HG02981 (cell line): ENCODE measurements around the gene NUTM2A.
"Not testable (repeated sequence)": the region's sequence is repeated elsewhere in the genome, so short reads cannot be mapped to it uniquely, and the experiment has no call there.

Source experiments
- ATAC-seq: cut with Tn5 transposase; IDR thresholded peaks from one replicate; pipeline ENCODE4 v1.9.1; 2021; ENCODE audit warnings: mild to moderate bottlenecking, moderate library complexity; ENCODE audit not compliant: unreplicated experiment

The NUTM2A gene, protein sequence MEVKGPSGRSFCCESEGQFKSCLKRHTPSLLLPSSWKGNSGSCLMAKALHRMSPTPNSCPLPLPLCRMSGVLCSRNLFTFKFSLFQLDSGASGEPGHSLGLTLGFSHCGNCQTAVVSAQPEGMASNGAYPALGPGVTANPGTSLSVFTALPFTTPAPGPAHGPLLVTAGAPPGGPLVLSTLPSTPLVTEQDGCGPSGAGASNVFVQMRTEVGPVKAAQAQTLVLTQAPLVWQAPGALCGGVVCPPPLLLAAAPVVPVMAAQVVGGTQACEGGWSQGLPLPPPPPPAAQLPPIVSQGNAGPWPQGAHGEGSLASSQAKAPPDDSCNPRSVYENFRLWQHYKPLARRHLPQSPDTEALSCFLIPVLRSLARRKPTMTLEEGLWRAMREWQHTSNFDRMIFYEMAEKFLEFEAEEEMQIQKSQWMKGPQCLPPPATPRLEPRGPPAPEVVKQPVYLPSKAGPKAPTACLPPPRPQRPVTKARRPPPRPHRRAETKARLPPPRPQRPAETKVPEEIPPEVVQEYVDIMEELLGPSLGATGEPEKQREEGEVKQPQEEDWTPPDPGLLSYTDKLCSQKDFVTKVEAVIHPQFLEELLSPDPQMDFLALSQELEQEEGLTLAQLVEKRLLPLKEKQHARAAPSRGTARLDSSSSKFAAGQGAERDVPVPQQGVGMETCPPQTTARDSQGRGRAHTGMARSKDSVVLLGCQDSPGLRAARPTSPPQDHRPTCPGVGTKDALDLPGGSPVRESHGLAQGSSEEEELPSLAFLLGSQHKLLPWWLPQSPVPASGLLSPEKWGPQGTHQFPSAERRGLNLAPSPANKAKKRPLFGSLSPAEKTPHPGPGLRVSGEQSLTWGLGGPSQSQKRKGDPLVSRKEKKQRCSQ

DNA sequence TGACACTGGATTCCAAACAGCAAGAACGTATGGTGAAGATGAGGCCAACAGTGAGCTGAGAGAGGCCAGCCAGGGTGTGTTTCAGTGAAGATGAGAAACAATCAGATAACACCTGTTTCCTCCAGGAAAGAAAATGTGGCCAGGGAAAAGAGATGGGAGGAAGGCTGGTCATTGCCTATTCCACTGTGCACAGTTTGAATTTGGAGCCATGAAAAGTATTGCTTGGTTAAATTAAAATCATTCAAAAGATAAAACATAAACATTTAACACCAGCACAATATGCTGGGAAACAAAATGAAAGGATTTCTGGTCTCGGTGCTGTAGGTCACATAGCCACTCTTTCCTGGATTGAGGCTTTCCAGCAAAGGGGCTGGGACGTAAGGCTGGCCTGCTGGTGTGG is at the start of gene NUTM2A:
Gene NUTM2A, plus strand, starts transcription at position 301 of the 400 bp plus-strand sequence. CDS start 383 bp downstream, outside the sequence.
- not testable (repeated sequence) for ATAC-seq

DNA sequence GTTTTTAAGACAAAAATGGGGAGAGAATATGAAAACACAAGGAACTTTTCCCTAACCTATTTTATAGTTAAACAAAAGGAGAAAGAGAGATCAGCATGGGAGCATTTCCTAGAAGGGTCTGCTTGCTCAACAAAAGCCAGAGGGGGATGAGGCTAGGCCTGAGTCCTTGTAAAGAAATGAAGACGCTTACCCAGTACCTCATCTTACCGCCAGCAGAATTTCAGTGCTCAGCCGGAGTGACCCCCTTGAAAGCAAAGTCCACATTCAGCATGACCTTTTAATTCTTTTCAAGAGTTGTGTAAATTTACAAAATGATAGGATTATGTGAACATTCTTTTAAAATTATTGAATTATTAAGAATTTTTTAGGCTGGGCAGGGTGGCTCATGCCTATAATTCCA is 47.7 kb upstream of the NUTM2A start:
- ATAC-seq = not testable (repeated sequence)

DNA sequence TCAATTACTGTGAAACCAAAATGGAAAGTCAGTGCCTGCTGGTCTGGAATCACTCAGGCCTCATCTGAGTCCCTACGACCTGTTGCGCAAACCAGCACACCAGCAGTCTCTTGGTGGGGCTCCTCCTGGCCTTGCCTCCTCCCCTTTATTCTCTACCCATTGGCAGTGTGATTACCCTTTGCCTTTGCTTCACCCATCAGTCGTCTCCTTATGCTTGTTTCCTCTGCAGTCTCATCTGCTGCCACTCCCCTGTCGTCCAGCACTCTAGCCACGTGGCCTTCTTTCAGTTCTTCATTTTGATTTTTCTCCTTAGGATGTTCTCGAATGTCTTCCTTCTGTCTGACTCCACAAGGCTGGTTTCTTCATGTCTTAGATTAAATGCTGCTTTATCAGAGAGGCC is 40.8 kb upstream of the NUTM2A start:
- not testable (repeated sequence) for ATAC-seq

DNA sequence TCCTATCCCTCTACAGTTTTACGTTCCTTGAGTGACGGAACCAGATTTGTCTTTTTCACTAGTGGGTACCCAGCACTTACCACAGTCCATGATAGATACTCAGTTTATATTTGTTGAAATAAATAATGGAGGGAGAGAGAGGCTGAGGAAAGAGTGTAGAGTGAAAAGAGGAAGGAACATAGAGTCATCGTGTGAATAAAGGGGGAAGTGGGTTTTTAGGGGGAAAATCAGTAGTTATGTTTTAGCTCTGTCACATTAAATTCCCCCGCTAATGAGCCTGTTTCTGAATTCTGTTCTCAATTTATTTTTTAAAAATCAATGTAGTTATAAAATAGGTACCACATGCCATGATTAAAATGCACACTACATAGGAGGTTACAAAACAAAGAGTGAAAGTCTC is 39.2 kb upstream of the NUTM2A start:
- not testable (repeated sequence) for ATAC-seq

DNA sequence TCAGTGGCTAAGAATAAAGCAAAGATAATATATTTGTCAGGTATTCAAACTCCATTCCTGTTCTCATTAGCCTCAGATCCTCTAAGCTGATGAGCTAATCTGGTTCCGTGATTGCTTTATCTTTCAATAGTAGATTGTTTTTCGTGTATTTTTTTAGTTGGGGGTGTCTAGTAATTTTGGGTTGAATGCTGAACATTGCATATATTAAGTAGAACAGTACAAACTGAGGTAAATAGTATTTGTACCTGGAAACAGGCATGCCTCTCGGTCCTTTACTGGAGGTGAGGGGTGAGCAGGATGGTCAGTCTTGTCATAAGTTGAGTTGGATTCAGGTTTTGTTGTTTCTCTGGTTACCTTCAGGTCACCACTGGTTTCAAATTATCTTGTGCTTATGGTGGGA is 37.7 kb upstream of the NUTM2A start:
- not testable (repeated sequence) for ATAC-seq

DNA sequence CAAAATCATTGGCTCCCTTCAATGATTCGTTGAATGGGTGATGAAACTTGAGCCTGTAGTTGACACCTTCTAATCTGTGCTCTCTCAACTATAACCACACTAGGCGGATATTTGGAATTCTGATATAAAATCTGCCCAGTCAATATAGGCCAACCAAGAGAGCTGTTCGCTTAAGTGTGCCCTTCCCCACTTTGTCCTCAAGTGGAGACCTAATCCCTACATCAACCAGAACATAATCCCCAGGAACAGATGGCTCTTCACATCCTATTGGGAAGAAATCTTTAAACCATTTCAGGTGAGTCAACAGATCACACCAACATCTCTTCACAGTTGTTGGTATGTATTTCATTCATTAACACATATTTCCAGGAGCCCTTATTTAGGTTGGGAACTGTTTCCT is 33.4 kb upstream of the NUTM2A start:
- not testable (repeated sequence) for ATAC-seq

DNA sequence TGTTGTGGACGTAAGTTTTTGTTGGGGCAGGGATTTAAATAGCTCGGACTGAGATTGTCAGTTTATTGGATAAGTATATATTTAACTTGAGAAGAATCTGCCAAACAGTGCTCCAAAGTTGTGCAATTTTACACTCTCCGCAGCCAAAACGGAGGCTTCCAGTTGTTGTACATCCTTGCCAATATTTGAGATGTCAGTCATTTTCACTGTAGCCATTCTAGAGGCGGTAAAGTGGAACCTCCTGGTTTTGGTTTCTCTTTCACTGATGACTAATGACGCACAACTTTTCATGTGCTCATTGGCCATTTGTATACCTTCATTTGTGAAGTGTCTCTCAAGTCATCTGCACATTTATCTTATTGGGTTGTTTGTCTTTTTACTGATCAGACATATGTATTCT is 24.3 kb upstream of the NUTM2A start:
- peak; percentile 45 for ATAC-seq

DNA sequence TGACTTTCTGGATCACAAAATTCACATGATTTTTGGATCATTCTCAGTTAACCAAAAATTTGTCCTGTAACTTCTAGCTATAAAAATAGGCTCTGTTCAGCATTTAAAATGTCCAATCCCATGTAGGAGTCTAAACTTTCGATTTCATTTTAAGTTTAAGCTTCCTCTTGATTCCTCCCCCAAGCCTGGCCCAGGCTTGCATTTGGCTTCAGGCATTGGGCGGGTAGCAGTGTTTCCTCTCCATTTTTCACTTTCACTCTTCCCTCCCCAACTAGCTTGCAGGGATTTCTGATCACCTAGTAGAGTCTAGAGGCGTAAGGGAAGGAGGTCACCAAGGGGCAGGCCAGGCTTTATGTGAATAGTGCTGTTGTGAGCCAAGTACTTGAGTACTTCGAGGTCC is 20.4 kb upstream of the NUTM2A start:
- ATAC-seq = not testable (repeated sequence)

DNA sequence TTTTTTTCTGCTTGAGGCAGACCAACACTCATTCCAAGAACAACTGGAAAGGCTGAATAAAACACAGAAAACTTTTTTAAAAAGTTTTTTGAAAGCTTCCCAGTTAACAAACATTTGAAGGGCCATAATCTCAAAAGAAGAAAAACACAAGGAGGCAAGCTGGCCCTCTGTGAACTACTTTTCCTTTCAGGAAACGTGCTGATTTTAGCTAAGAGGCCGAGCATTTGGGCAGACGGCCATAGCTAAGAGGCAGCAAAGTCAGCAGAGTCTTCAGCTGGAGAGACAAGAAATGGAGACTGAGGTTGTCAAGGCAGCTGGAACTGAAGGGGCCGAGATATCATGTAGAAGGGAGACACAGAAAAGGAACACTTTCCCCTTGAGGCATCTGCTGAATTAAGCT is 18.3 kb upstream of the NUTM2A start:
- ATAC-seq = not testable (repeated sequence)

DNA sequence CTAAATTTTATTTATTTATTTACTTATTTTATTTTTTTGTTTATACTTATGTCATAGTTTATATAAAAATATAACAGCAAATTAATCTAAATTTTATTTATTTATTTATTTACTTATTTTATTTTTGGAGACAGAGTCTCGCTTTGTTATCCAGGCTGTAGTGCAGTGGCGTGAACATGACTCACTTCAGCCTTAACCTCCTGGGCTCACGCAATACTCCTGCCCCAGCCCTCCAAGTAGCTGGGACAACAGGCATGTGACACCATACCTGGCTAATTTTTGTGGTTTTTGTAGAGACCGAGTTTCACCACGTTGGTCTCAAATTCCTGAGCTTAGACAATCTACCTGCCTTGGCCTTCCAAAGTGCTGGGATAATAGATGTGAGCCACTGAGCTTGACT is 14.9 kb upstream of the NUTM2A start:
- ATAC-seq = not testable (repeated sequence)

DNA sequence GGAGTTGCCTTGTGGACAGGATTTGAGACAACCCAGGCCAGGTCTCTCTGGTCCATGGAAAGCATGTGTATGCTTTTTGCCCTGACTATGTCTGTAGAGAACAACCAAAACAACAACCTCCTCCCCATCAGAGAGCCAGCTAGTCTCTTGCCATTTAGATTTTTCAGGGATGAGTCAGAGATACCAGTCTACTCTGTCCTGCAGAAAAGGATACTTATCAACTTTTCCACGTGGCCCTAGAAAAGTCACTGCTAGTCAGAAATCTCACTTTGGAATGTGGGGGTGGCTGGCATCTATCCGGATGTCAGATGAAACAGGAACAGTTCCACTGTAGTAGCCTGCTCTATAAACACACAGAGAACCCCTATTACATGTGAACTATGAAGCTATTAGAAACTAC is 13.4 kb upstream of the NUTM2A start:
- not testable (repeated sequence) for ATAC-seq

DNA sequence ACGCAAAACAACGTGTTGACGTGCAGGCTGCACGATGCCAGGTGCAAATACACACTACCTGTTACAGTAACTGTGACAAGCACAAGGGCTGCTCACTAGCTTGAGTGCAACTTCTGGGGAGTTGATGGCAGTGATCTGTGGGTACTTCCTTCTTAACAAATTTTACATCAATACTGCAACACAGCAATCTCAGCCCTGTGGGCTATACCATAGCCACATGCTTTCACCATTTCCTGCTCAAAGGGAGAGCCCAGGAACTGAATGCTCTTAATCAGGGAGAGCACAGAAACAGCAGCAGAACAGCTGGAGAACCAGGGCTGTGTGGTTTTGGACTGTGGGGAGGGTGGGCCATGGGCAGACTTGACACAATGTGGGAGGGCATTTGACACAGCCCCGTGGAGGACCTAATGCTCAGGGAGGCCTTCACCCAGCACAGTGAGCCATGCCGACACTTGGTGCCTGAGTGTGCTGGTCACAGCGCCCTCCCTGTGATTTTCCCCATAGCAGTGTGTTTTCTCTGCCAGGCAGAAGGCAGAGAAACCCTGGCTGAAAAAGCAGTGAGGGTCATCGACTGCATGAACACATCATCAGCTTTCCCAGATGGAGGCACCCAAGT is 12.0 kb upstream of the NUTM2A start:
- ATAC-seq = not testable (repeated sequence)

DNA sequence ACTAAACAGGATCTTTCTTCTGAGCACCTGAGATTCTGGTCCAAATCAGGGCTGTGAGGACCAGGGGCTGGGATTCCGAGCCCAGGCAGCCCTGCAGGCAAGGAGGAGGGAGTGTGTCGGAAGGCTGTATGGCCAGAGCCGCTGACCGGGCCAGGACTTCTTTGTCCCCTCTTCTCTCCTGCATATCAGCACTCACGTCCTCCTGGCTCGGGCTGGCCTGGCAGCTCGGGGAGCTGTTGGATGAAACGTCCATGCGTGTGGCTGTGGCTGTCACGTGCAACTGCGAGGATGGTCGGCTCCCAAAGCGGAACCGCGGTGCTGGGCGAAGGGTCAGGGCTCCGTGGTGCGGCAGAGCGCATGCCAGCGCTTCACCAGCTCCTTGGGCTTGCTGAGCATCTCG is 11.4 kb upstream of the NUTM2A start:
- not testable (repeated sequence) for ATAC-seq

DNA sequence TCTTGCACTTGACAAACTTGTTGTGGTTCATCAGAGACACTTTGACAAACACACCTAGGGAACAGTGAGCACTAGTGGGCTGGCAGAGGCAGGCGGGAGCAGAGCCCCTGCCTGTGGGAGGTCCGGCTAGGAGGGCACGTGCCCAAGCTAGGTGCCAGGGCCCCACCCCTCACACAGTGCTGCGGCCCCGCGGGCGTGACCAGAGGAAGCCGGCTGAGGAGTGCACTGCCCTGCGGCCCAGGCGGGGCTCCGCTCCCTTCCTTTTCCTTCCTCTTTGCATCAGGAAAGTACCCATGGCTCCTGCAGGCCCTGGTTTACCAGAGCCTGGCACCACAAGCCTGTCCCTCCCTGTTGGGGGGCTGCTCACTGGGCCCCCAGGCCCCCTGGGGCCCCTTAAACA is 9.1 kb upstream of the NUTM2A start:
- not testable (repeated sequence) for ATAC-seq

DNA sequence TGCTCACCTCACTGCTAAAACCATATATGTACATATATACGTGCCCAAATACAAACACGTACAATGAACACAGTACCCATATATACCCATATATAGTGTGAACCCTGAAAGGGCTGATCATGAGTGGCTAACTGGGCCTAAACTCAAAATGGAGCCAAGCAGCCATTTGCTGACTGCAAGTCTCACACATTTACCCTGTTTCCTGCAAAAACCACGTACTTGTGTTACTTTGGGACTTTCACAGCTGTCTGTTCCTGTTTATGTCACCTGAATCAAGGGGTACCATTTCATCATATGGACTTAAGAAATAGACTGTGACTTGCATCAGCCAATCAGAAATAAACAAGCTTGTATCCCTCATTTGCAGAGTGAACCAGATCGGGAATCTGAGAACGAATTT is 5.9 kb upstream of the NUTM2A start:
- not testable (repeated sequence) for ATAC-seq

DNA sequence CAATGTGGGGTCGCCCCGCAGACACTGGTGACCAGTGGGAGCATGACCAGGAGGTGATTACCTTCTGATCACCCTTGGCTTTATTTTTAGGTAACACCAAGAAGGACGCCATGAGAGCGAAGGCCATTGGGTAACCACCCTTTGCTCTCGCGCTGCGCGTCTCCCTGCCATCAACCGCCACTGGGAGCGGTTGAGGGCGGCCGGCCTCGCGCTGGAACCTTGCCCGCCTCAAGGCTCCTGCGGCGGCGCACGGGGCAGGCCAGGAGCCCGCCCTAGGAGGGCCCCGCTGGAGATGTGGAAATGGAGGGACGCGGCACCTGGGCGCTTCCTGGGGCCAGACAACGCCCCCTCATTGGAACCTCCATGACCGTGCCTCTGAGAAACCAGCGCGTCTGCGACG is 2.5 kb upstream of the NUTM2A start:
- ATAC-seq = not testable (repeated sequence)

DNA sequence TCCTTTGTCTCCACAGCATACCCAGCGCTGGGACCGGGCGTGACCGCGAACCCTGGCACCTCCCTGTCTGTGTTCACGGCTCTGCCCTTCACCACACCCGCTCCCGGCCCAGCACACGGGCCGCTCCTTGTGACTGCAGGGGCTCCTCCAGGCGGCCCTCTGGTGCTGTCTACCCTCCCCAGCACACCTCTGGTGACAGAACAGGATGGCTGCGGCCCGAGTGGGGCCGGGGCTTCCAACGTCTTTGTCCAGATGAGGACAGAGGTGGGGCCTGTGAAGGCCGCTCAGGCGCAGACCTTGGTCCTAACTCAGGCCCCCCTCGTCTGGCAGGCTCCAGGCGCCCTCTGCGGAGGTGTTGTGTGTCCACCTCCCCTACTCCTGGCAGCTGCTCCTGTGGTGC is 3.0 kb downstream of the NUTM2A start:
- ATAC-seq = not testable (repeated sequence)

DNA sequence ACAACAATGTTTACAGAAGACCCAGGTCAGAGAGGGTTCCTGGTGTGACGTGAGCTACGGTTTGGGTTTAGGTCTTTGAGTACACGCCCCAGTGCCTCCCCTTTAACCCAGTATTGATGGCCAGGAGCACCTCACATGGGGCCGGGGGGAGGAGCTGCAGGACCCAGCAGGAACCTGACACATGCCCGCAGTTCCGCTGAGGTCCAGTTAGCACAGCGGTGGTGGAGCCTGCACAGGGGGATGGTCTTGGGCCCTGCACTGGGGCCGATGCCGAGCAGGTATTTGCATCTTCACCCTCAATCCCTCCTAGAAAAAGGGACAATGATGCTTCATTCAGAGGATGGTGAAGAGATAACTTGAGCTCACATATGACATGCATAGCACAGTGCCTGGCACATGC is 4.0 kb downstream of the NUTM2A start:
- not testable (repeated sequence) for ATAC-seq

DNA sequence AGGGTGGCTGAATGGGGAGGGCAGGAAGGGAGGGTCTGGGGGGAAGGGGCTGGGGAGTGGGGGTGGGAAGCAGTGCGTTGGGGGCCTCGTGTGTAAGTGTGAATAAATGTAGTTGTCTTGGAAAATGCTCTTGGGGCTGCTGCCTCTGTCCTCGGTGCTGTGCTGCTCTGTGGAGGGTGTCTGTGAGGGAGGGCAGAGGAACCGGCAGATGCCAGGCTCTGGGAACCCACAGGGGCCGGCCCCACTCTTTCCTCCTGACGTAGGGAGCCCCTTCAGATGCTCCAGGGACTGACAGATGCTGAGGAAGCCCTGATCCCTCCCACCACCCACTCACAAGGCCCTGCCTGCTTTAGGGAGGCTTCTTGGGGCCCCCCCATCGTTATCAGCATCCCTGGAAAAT is 9.6 kb downstream of the NUTM2A start:
- ATAC-seq = not testable (repeated sequence)

DNA sequence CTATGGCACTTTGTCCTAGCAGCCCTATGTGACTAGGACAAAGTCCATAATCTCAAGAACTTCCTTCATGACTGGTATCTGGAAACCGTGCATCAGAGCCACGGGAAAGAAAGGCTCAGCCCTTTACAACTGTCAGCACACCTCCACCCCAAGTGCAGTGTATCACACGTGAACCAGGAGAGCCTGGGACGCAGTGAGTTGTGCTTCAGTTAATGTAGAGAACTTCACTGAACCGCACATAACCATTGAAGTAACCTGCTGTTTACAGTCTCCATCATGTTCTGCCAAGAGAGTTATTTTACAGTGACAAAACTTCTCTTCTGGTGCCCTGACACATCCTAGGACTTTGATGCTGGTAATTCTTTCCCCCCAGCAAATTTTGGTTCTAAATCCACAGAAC is 12.0 kb downstream of the NUTM2A start:
- not testable (repeated sequence) for ATAC-seq

DNA sequence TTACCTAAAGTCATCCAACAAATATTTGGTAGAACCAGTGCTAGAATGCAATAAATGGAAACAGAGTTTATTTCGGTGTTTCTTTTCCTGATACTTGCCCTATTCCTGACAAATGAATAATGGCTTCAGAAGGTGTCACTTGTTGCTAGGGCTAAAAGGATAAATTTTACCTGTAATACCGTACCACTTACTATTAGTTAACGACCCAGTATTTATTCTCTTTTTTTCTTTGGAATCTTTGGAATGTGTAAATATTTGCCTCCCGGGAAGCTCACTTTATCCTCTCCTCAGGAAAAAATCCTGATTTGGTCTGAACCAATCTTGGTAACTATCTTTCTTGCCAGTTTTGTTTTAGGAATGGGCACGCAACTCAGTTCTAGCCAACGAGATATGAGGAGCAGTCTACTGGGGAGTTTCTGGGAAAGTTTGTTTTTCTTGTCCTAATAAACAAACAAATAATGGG is 14.1 kb downstream of the NUTM2A start:
- ATAC-seq = not testable (repeated sequence)
